Measurements from ENCODE around the gene MYLK.

DNA sequence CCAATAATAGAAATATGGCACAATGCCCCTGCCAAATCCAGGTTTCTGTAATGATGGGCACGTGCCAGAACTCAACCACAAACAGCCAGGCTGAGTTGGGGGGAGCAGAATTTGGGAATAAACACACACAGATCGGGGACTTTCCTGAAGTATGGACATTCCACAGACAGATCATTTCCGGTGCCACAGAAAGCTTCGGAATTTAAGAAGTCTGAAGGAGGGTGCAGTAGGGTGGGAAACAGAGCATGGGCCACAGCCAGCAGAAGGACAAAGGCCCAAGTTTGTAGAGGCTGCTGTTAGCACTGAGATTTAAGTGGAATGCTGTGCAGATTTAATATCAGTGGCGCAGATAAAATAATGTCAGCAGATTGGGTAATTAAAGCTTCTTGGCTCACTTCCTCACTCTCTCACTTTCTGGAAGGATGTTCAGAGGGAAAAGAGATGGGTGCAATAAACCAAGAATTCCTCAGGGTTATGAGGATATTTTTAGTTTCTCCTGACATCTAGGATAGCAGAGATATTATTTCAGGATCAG, 67.4 kb downstream of the MYLK start:
- TF ChIP-seq, protein P1, sequence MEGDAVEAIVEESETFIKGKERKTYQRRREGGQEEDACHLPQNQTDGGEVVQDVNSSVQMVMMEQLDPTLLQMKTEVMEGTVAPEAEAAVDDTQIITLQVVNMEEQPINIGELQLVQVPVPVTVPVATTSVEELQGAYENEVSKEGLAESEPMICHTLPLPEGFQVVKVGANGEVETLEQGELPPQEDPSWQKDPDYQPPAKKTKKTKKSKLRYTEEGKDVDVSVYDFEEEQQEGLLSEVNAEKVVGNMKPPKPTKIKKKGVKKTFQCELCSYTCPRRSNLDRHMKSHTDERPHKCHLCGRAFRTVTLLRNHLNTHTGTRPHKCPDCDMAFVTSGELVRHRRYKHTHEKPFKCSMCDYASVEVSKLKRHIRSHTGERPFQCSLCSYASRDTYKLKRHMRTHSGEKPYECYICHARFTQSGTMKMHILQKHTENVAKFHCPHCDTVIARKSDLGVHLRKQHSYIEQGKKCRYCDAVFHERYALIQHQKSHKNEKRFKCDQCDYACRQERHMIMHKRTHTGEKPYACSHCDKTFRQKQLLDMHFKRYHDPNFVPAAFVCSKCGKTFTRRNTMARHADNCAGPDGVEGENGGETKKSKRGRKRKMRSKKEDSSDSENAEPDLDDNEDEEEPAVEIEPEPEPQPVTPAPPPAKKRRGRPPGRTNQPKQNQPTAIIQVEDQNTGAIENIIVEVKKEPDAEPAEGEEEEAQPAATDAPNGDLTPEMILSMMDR (IDR thresholded peaks at IDR 0.05; ENCODE audit: low read length) = no peak
- TF ChIP-seq EZH2 (IDR thresholded peaks at IDR 0.05; ENCODE audit: borderline replicate concordance, low read length) = no peak

Data from OCI-LY1 (cell line).